ENCODE results near the gene KRTAP12-4. TPM values are rescaled to one million over a fixed set of nuclear protein-coding genes. Genes with fewer than 3 reads are reported as not detected.
"Not testable (repeated sequence)": the region's sequence is repeated elsewhere in the genome, so short reads cannot be mapped to it uniquely, and the experiment has no call there.

KRTAP12-4 gene
- total RNA-seq, 1 donor from 2014 or later: not detected

DNA sequence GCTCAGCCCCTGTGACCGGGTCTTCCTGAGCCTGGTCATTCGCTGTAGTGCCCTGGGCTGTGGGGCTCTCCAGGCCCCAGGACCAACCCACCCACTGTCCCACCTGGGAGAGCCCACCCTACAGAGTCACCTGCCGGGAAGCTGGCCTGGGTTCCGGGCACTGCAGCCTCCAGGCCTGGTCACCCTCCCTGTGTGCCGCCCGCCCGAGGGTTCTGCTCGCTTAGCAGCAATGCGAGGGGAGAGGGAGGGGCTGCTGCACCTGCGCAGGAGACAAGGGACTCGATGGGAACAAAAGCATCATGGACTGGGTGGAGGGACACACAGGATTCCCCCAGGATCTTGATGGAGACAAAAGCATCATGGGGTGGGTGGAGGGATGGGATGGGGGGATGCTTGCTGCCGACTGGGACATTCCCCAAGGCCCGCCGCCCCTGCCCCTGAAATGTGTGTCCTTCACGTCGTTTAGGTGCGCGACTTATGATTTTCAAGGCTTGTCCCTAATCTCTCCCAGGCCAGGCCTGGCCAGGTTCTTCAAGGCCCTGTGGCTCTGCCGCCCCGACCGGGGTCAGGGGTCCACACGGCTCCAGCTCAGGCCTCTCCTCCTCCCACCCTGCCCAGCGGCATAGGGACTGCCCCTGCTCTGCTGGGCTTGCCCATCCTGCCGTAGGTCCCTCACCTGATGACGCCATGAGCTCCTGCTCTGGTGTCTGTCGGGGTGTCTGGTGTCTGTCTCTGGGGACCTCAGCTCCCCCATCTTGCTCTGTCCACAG lies 40.9 kb downstream of the KRTAP12-4 start:
- H3K4me1 Mint-ChIP-seq (ENCODE audit: unreplicated experiment): peaks cover 4% of the 10 kb centered on the region

GRCh38 chr21:44612669-44613229 lies 41.7 kb downstream of the KRTAP12-4 start:
- no peaks in the 10 kb centered on the region for H3K4me1 Mint-ChIP-seq (ENCODE audit: unreplicated experiment)
- H3K27ac Mint-ChIP-seq (ENCODE audit: unreplicated experiment): no peak overlapping the region
- no peak for DNase-seq (ENCODE audit: low spot score)
- TF ChIP-seq, protein P1, sequence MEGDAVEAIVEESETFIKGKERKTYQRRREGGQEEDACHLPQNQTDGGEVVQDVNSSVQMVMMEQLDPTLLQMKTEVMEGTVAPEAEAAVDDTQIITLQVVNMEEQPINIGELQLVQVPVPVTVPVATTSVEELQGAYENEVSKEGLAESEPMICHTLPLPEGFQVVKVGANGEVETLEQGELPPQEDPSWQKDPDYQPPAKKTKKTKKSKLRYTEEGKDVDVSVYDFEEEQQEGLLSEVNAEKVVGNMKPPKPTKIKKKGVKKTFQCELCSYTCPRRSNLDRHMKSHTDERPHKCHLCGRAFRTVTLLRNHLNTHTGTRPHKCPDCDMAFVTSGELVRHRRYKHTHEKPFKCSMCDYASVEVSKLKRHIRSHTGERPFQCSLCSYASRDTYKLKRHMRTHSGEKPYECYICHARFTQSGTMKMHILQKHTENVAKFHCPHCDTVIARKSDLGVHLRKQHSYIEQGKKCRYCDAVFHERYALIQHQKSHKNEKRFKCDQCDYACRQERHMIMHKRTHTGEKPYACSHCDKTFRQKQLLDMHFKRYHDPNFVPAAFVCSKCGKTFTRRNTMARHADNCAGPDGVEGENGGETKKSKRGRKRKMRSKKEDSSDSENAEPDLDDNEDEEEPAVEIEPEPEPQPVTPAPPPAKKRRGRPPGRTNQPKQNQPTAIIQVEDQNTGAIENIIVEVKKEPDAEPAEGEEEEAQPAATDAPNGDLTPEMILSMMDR (IDR thresholded peaks at IDR 0.05; ENCODE audit: unreplicated experiment): no peak
- H3K4me3 Mint-ChIP-seq (ENCODE audit: unreplicated experiment): no peak overlapping the region
- peaks cover 12% of the 10 kb centered on the region for H3K9me3 Mint-ChIP-seq (ENCODE audit: unreplicated experiment)
- H3K36me3 Mint-ChIP-seq (ENCODE audit: low read depth, unreplicated experiment): peaks cover 13% of the 10 kb centered on the region
- H3K27me3 Mint-ChIP-seq (ENCODE audit: unreplicated experiment): peaks cover 4% of the 10 kb centered on the region

More for the DNA sequence above, 40.9 kb downstream of the KRTAP12-4 start:
- Mint-ChIP-seq H3K27ac (ENCODE audit: unreplicated experiment) (no peak overlapping the region), H3K4me3 (ENCODE audit: unreplicated experiment) (no peak overlapping the region), H3K27me3 (ENCODE audit: unreplicated experiment) (peaks cover 4% of the 10 kb centered on the region), H3K9me3 (ENCODE audit: unreplicated experiment) (peaks cover 12% of the 10 kb centered on the region), H3K36me3 (ENCODE audit: low read depth, unreplicated experiment) (peaks cover 13% of the 10 kb centered on the region)
- TF ChIP-seq, protein P1 (IDR thresholded peaks at IDR 0.05; ENCODE audit: unreplicated experiment): no peak
- no peak for DNase-seq (ENCODE audit: low spot score)

DNA sequence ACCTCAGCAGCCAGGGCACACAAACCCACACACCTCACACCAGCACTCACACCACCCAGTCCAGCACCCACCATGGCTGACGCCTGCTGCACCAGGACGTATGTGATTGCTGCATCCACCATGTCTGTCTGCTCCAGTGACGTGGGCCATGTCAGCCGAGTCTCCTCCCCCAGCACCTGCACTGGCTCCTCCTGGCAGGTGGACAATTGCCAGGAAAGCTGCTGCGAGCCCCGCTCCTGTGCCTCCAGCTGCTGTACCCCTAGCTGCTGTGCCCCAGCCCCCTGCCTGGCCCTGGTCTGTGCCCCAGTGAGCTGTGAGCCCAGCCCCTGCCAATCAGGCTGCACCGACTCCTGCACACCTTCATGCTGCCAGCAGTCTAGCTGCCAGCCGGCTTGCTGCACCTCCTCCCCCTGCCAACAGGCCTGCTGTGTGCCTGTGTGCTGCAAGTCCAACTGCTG lies 42.4 kb downstream of the KRTAP12-4 start, which contains the start of gene KRTAP10-8:
Gene KRTAP10-8, plus strand, starts transcription at position 51 of the 458 bp plus-strand sequence. Its CDS starts 22 bp downstream, at position 73.
- DNase-seq (ENCODE audit: low spot score): no peak
- H3K4me3 Mint-ChIP-seq (ENCODE audit: unreplicated experiment): no peak within 1 kb of the TSS
- H3K4me1 Mint-ChIP-seq (ENCODE audit: unreplicated experiment): no peaks in the 10 kb centered on the region
- H3K27ac Mint-ChIP-seq (ENCODE audit: unreplicated experiment): peak within 1 kb of the TSS; percentile 37
- H3K9me3 Mint-ChIP-seq (ENCODE audit: unreplicated experiment): peaks cover 12% of the 10 kb centered on the region
- TF ChIP-seq, protein P1 (IDR thresholded peaks at IDR 0.05; ENCODE audit: unreplicated experiment): no peak
- peaks cover 13% of the 10 kb centered on the region for H3K36me3 Mint-ChIP-seq (ENCODE audit: low read depth, unreplicated experiment)
- H3K27me3 Mint-ChIP-seq (ENCODE audit: unreplicated experiment): peaks cover 4% of the 10 kb centered on the region

DNA sequence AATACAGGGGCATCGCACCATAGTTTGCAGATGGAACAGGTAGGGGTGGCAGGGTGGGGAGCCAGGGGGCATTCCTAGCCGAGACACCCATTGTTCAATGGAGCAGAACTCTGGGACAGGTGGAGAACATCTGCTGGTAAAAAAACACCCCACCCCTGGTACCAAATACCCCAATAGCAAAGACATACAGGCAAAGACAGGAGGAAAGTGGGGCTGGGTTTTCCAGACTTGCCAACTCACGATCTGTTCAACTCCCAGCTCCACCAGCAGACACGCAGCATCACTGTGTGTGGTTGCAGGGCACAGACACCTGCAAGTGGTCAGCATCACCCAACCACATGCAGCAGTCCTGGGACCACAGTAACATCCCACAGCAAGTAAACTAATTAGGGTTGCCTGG lies 42.9 kb downstream of the KRTAP12-4 start:
- TF ChIP-seq, protein P1 (IDR thresholded peaks at IDR 0.05; ENCODE audit: unreplicated experiment): no peak
- H3K36me3 Mint-ChIP-seq (ENCODE audit: low read depth, unreplicated experiment): peaks cover 13% of the 10 kb centered on the region
- no peak overlapping the region for H3K27ac Mint-ChIP-seq (ENCODE audit: unreplicated experiment)
- no peaks in the 10 kb centered on the region for H3K4me1 Mint-ChIP-seq (ENCODE audit: unreplicated experiment)
- no peak overlapping the region for H3K4me3 Mint-ChIP-seq (ENCODE audit: unreplicated experiment)
- H3K27me3 Mint-ChIP-seq (ENCODE audit: unreplicated experiment): peaks cover 5% of the 10 kb centered on the region
- H3K9me3 Mint-ChIP-seq (ENCODE audit: unreplicated experiment): peaks cover 12% of the 10 kb centered on the region
- no peak for DNase-seq (ENCODE audit: low spot score)

DNA sequence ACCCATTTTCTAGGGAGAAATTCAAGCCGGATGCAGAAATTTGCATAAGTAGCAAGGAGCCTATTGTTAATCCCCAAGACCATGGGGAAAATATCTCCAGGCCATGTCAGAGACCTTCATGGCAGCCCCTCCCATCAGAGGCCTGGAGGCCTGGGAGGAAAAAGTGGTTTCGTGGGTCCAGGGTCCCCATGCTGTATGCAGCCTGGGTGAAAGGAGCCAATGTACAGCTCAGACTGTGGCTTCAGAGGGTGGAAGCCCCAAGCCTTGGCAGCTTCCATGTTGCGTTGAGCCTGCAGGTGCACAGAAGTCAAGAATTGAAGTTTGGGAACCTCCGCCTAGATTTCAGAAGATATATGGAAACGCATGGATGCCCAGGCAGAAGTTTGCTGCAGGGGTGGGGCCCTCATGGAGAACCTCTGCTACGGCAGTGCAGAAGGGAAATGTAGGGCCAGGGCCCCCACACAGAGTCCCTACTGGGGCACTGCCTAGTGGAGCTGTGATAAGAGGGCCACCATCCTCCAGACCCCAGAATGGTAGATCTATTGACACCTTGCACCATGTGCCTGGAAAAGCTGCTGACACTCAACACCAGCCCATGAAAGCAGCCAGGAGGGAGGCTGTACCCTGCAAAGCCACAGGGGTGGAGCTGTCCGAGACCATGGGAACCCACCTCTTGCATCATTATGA lies 44.2 kb downstream of the KRTAP12-4 start:
- H3K4me1 Mint-ChIP-seq (ENCODE audit: unreplicated experiment); H3K27me3 Mint-ChIP-seq (ENCODE audit: unreplicated experiment); H3K27ac Mint-ChIP-seq (ENCODE audit: unreplicated experiment); H3K4me3 Mint-ChIP-seq (ENCODE audit: unreplicated experiment); DNase-seq (ENCODE audit: low spot score): not testable (repeated sequence)
- Mint-ChIP-seq H3K36me3 (ENCODE audit: low read depth, unreplicated experiment) (peaks cover 13% of the 10 kb centered on the region), H3K9me3 (ENCODE audit: unreplicated experiment) (peaks cover 12% of the 10 kb centered on the region)

Data from endothelial cell (in vitro differentiated cells).